22Rv1 (cell line): ENCODE data around the gene LONP1.

Experiments used
- CTCF ChIP-seq: fragments of 450-650 bp; IDR thresholded peaks from 2 replicates; pipeline ENCODE4 v1.5.1; 2017; ENCODE audit warnings: mild to moderate bottlenecking
- ZFX ChIP-seq: fragments of 450-650 bp; IDR thresholded peaks from 2 replicates; pipeline ENCODE4 v1.6.1; 2017; ENCODE audit warnings: antibody characterized with exemption, borderline replicate concordance

- no peak for TF ChIP-seq CTCF
- TF ChIP-seq ZFX = no peak
Measured at GRCh38 chr19:5713228-5713627, 6.7 kb downstream of the LONP1 start.
